A204.1 (cell line): Measurements from ENCODE around the gene POR.
"Not testable (repeated sequence)": the region's sequence is repeated elsewhere in the genome, so short reads cannot be mapped to it uniquely, and the experiment has no call there.

Source experiments
- FAIRE-seq: peaks from 2 replicates; lab custom pipeline; 2012; peaks lifted over from hg19 to GRCh38; lab: Jason Lieb, UNC

Gene POR

GRCh38 chr7:76029682-76030081 lies 114.7 kb downstream of the POR start:
- not testable (repeated sequence) for FAIRE-seq

- FAIRE-seq, result no peak
These were observed 117.0 kb downstream of the POR start for GRCh38 chr7:76031964-76032363.
